ENCODE results near the gene MSH2. TPM values are rescaled to one million over a fixed set of nuclear protein-coding genes. Genes with fewer than 3 reads are reported as not detected.

Gene MSH2
- total RNA-seq, 4 donors from 2014 or later = 7.7 to 10.0 (median 7.8) TPM

GRCh38 chr2:47487498-47487875 lies 84.5 kb downstream of the MSH2 start:
- TF ChIP-seq CTCF (IDR thresholded peaks at IDR 0.05; ENCODE audit: low read depth) = no peak

GRCh38 chr2:47488870-47489584 lies 86.1 kb downstream of the MSH2 start:
- TF ChIP-seq CTCF (IDR thresholded peaks at IDR 0.05; ENCODE audit: low read depth) = no peak

GRCh38 chr2:47490406-47490805 lies 87.5 kb downstream of the MSH2 start:
- TF ChIP-seq CTCF (IDR thresholded peaks at IDR 0.05; ENCODE audit: low read depth) = no peak

GRCh38 chr2:47493317-47494035 lies 90.5 kb downstream of the MSH2 start:
- TF ChIP-seq CTCF (IDR thresholded peaks at IDR 0.05; ENCODE audit: low read depth) = no peak

- TF ChIP-seq CTCF (IDR thresholded peaks at IDR 0.05; ENCODE audit: low read depth) = no peak
These were observed 91.5 kb downstream of the MSH2 start for GRCh38 chr2:47494267-47495130.

GRCh38 chr2:47497843-47498460 lies 95.0 kb downstream of the MSH2 start:
- no peak for TF ChIP-seq CTCF (IDR thresholded peaks at IDR 0.05; ENCODE audit: low read depth)

Data from subcutaneous adipose tissue (tissue), 4 donors.